Smooth muscle cell (in vitro differentiated cells): Measurements from ENCODE around the gene UVRAG. TPM values are rescaled to one million over a fixed set of nuclear protein-coding genes. Genes with fewer than 3 reads are reported as not detected.

Source experiments
- DNase-seq: peaks from one replicate; lab custom pipeline; 2025; ENCODE audit not compliant: unreplicated experiment; lab: John Stamatoyannopoulos, UW
- H2AFZ ChIP-seq: fragments of 200-600 bp; sonication (generic); 2 replicates; pipeline ENCODE4 v1.6.0; 2016; ENCODE audit warnings: antibody characterized with exemption, low read depth, mild to moderate bottlenecking
- H3F3A ChIP-seq: fragments of 200-600 bp; sonication (generic); 2 replicates; pipeline ENCODE4 v1.6.0; 2017; ENCODE audit warnings: antibody characterized with exemption, low read depth
- H3K27ac ChIP-seq: fragments of 200-600 bp; sonication (generic); 2 replicates; pipeline ENCODE4 v1.5.1; 2016; ENCODE audit warnings: low read depth, mild to moderate bottlenecking
- H3K27me3 ChIP-seq: fragments of 200-600 bp; sonication (generic); 2 replicates; pipeline ENCODE4 v1.6.1; 2016; ENCODE audit warnings: low read depth, mild to moderate bottlenecking
- H3K36me3 ChIP-seq: fragments of 200-600 bp; sonication (generic); 2 replicates; pipeline ENCODE4 v1.5.1; 2016; ENCODE audit warnings: low read depth
- H3K4me1 ChIP-seq: fragments of 200-600 bp; sonication (generic); 2 replicates; pipeline ENCODE4 v1.5.1; 2016; ENCODE audit warnings: low read depth
- H3K4me2 ChIP-seq: fragments of 200-600 bp; sonication (generic); 2 replicates; pipeline ENCODE4 v1.6.0; 2016; ENCODE audit warnings: mild to moderate bottlenecking
- H3K4me3 ChIP-seq: fragments of 200-600 bp; sonication (generic); 2 replicates; pipeline ENCODE4 v1.5.1; 2016; ENCODE audit warnings: mild to moderate bottlenecking
- H3K79me2 ChIP-seq: fragments of 200-600 bp; sonication (generic); 2 replicates; pipeline ENCODE4 v1.6.0; 2016; ENCODE audit warnings: low read depth, mild to moderate bottlenecking
- H3K9ac ChIP-seq: fragments of 200-600 bp; sonication (generic); 2 replicates; pipeline ENCODE4 v1.6.0; 2016; ENCODE audit warnings: low read depth
- H3K9me3 ChIP-seq: fragments of 200-600 bp; sonication (generic); replicated peaks from 2 replicates; pipeline ENCODE4 v1.5.1; 2016; ENCODE audit warnings: low read depth
- H4K20me1 ChIP-seq: fragments of 200-600 bp; sonication (generic); 2 replicates; pipeline ENCODE4 v1.6.0; 2016; ENCODE audit warnings: low read depth
- CTCF ChIP-seq: fragments of 200-600 bp; sonication (generic); IDR thresholded peaks from 2 replicates; pipeline ENCODE4 v1.5.1; 2017; ENCODE audit warnings: borderline replicate concordance, mild to moderate bottlenecking, antibody characterized with exemption; ENCODE audit not compliant: insufficient read depth, poor library complexity, severe bottlenecking
- WGBS: methylation state at CpG from one replicate; pipeline ENCODE4 v1.1.7; 2016; ENCODE audit warnings: low lambda C conversion rate; 5-methylcytosine and 5-hydroxymethylcytosine counted together
- polyA plus RNA-seq: library from polyadenylated mRNA; unstranded; fragments of >200 nt; fragmentation: Nextera tagmentation; extraction: Ambion mirVana; gene quantifications from 2 replicates; pipeline ENCODE4 v1.2.1, GENCODE V29; 2016
- total RNA-seq: library from RNA; depleted of rRNA; stranded (reverse); fragments of >200 nt; gene quantifications from 2 replicates; pipeline ENCODE4 v1.2.3, GENCODE V29; 2014

UVRAG gene
- total and polyA plus RNA-seq, 2 experiments from 2014 or later, result 12.9 to 20.2 TPM

- WGBS, result 90% methylated on average over 13 of the region's 13 CpGs
- H4K20me1 ChIP-seq, result no peaks in the 10 kb centered on the region
- no peaks in the 10 kb centered on the region for H3K79me2 ChIP-seq
- no peaks in the 10 kb centered on the region for H3K4me1 ChIP-seq
- no peaks in the 10 kb centered on the region for H3K36me3 ChIP-seq
- H3K4me3 ChIP-seq, result no peak overlapping the region
- H3K4me2 ChIP-seq, result no peak overlapping the region
- no peaks in the 10 kb centered on the region for H3K27me3 ChIP-seq
- no peaks in the 10 kb centered on the region for H3F3A ChIP-seq
- H3K9me3 ChIP-seq, result no peaks in the 10 kb centered on the region
- no peak overlapping the region for H3K9ac ChIP-seq
- H3K27ac ChIP-seq, result no peak overlapping the region
- DNase-seq, result no peak
- no peak for TF ChIP-seq CTCF
- no peak overlapping the region for H2AFZ ChIP-seq
Observed at GRCh38 chr11:76172583-76172982, 357.6 kb downstream of the UVRAG start.

GRCh38 chr11:76173663-76174062 lies 358.7 kb downstream of the UVRAG start:
- Histone ChIP-seq H3K4me2 (no peak overlapping the region), H3K79me2 (no peaks in the 10 kb centered on the region), H3K4me3 (no peak overlapping the region), H3K4me1 (no peaks in the 10 kb centered on the region), H3K9ac (no peak overlapping the region), H3K9me3 (no peaks in the 10 kb centered on the region), H4K20me1 (no peaks in the 10 kb centered on the region), H3K27ac (no peak overlapping the region), H3K27me3 (no peaks in the 10 kb centered on the region), H2AFZ (no peak overlapping the region), H3K36me3 (no peaks in the 10 kb centered on the region), H3F3A (no peaks in the 10 kb centered on the region)
- TF ChIP-seq CTCF, result no peak
- no peak for DNase-seq
- 97% methylated on average over 8 of the region's 8 CpGs for WGBS

- no peaks in the 10 kb centered on the region for H3F3A ChIP-seq
Observed at GRCh38 chr11:76174330-76174729, 359.3 kb downstream of the UVRAG start.

More at GRCh38 chr11:76174330-76174729, 359.3 kb downstream of the UVRAG start:
- Histone ChIP-seq H3K36me3 (no peaks in the 10 kb centered on the region), H3K79me2 (no peaks in the 10 kb centered on the region), H3K9me3 (no peaks in the 10 kb centered on the region), H3K27me3 (no peaks in the 10 kb centered on the region), H3K4me1 (no peaks in the 10 kb centered on the region), H3K9ac (no peak overlapping the region), H4K20me1 (no peaks in the 10 kb centered on the region), H3K27ac (no peak overlapping the region), H2AFZ (no peak overlapping the region), H3K4me3 (no peak overlapping the region), H3K4me2 (no peak overlapping the region)
- DNase-seq, result no peak
- no peak for TF ChIP-seq CTCF
- 94% methylated on average over 5 of the region's 5 CpGs for WGBS
